ENCODE measurements around the gene CCDC81.
"Not testable (repeated sequence)": the region's sequence is repeated elsewhere in the genome, so short reads cannot be mapped to it uniquely, and the experiment has no call there.

Gene CCDC81

GRCh38 chr11:86374586-86374985, at the start of gene CCDC81:
Gene CCDC81 (plus strand): TSS chr11:86374887. CDS start chr11:86375164, 277 bp downstream.
- DNase-seq (ENCODE audit: low read depth in 2 of 2, low spot score in 1 of 2): no peak

GRCh38 chr11:86335131-86335767, 39.4 kb upstream of the CCDC81 start:
- no peak for DNase-seq (ENCODE audit: low read depth in 2 of 2, low spot score in 1 of 2)

- no peak for DNase-seq (ENCODE audit: low read depth in 2 of 2, low spot score in 1 of 2)
Measured at GRCh38 chr11:86337227-86337626, 37.5 kb upstream of the CCDC81 start.

GRCh38 chr11:86341382-86341781, 33.3 kb upstream of the CCDC81 start:
- no peak for DNase-seq (ENCODE audit: low read depth in 2 of 2, low spot score in 1 of 2)

- DNase-seq (ENCODE audit: low read depth in 2 of 2, low spot score in 1 of 2): no peak
Measured at GRCh38 chr11:86346513-86346912, 28.2 kb upstream of the CCDC81 start.

- no peak for DNase-seq (ENCODE audit: low read depth in 2 of 2, low spot score in 1 of 2)
Measured at GRCh38 chr11:86355256-86355655, 19.4 kb upstream of the CCDC81 start.

- DNase-seq (ENCODE audit: low read depth in 2 of 2, low spot score in 1 of 2): not testable (repeated sequence)
Measured at GRCh38 chr11:86357412-86357811, 17.3 kb upstream of the CCDC81 start.

- no peak for DNase-seq (ENCODE audit: low read depth in 2 of 2, low spot score in 1 of 2)
Measured at GRCh38 chr11:86358720-86359119, 16.0 kb upstream of the CCDC81 start.

- DNase-seq (ENCODE audit: low read depth in 2 of 2, low spot score in 1 of 2): no peak
Measured at GRCh38 chr11:86360775-86361395, 13.8 kb upstream of the CCDC81 start.

- no peak for DNase-seq (ENCODE audit: low read depth in 2 of 2, low spot score in 1 of 2)
Measured at GRCh38 chr11:86363424-86363823, 11.3 kb upstream of the CCDC81 start.

- no peak for DNase-seq (ENCODE audit: low read depth in 2 of 2, low spot score in 1 of 2)
Measured at GRCh38 chr11:86365546-86365945, 9.1 kb upstream of the CCDC81 start.

- no peak for DNase-seq (ENCODE audit: low read depth in 2 of 2, low spot score in 1 of 2)
Measured at GRCh38 chr11:86369668-86370067, 5.0 kb upstream of the CCDC81 start.

GRCh38 chr11:86370171-86370570, 4.5 kb upstream of the CCDC81 start:
- DNase-seq (ENCODE audit: low read depth in 2 of 2, low spot score in 1 of 2): no peak

- no peak for DNase-seq (ENCODE audit: low read depth in 2 of 2, low spot score in 1 of 2)
Measured at GRCh38 chr11:86370922-86371594, 3.6 kb upstream of the CCDC81 start.

- DNase-seq (ENCODE audit: low read depth in 2 of 2, low spot score in 1 of 2): no peak
Measured at GRCh38 chr11:86372041-86372440, 2.6 kb upstream of the CCDC81 start.

- DNase-seq (ENCODE audit: low read depth in 2 of 2, low spot score in 1 of 2): no peak
Measured at GRCh38 chr11:86372586-86372985, 2.1 kb upstream of the CCDC81 start.

GRCh38 chr11:86374069-86374468, 618 bp upstream of the CCDC81 start:
- no peak for DNase-seq (ENCODE audit: low read depth in 2 of 2, low spot score in 1 of 2)

GRCh38 chr11:86377972-86378371, 3.3 kb downstream of the CCDC81 start:
- no peak for DNase-seq (ENCODE audit: low read depth in 2 of 2, low spot score in 1 of 2)

- DNase-seq (ENCODE audit: low read depth in 2 of 2, low spot score in 1 of 2): no peak
Measured at GRCh38 chr11:86380295-86381059, 5.8 kb downstream of the CCDC81 start.

- DNase-seq (ENCODE audit: low read depth in 2 of 2, low spot score in 1 of 2): no peak
Measured at GRCh38 chr11:86383041-86383955, 8.6 kb downstream of the CCDC81 start.

GRCh38 chr11:86386283-86386682, 11.6 kb downstream of the CCDC81 start:
- no peak for DNase-seq (ENCODE audit: low read depth in 2 of 2, low spot score in 1 of 2)

Data from stimulated activated CD8-positive, alpha-beta memory T cell treated with anti-CD3 and anti-CD28 coated beads, Interleukin-4, amount 100 ng/mL, for 1 hour (primary cell).